Tibial artery (tissue), 4 donors: Measurements from ENCODE around the gene STK4.

Source experiments
- DNase-seq, 2 donors: peaks; one replicate each; pipeline ENCODE4 v3.0.0-alpha.2; 2019
- H3K27ac ChIP-seq, 2 donors: fragments of 200-600 bp; sonication (generic) in 1 of 2; 1 replicate in 1 of 2; 2 replicates in 1 of 2; pipeline ENCODE4 v1.5.1; 2018 to 2019; ENCODE audit warnings: mild to moderate bottlenecking in 1 of 2
- H3K27me3 ChIP-seq, 2 donors: fragments of 200-600 bp; sonication (generic) in 1 of 2; one replicate each; pipeline versions ENCODE4 v1.5.1 to v1.6.0; 2016 to 2019
- H3K36me3 ChIP-seq, 3 donors: fragments of 200-600 bp; sonication (generic) in 2 of 3; one replicate each; pipeline ENCODE4 v1.5.1; 2016 to 2019; ENCODE audit warnings: mild to moderate bottlenecking in 2 of 3
- H3K4me1 ChIP-seq, 4 donors: fragments of 200-600 bp; sonication (generic) in 2 of 4; 1 replicate in 3 of 4; 2 replicates in 1 of 4; pipeline ENCODE4 v1.5.1; 2016 to 2019
- H3K4me3 ChIP-seq, 2 donors: fragments of 200-600 bp; sonication (generic) in 1 of 2; 1 replicate in 1 of 2; 2 replicates in 1 of 2; pipeline ENCODE4 v1.5.1; 2018 to 2019; ENCODE audit warnings: mild to moderate bottlenecking in 2 of 2
- H3K9me3 ChIP-seq, 3 donors: fragments of 200-600 bp; sonication (generic) in 1 of 3; one replicate each; pipeline ENCODE4 v1.5.1; 2016 to 2019
- intact Hi-C: fragments of 100-400 bp; cut with DNase I; formaldehyde crosslinking; loops from one replicate; pipeline ENCODE4 v1.15.0; 2023; ENCODE audit warnings: low total_unique reads
- TF ChIP-seq, protein P1 (sequence below), 2 experiments: fragments of 200-600 bp in 1 of 2; fragments of 450-650 bp in 1 of 2; IDR thresholded peaks; one replicate each; pipeline ENCODE4 v1.5.1; 2017 to 2019; ENCODE audit warnings: antibody characterized with exemption in 2 of 2, mild to moderate bottlenecking in 1 of 2, moderate library complexity in 1 of 2

STK4 gene

DNA sequence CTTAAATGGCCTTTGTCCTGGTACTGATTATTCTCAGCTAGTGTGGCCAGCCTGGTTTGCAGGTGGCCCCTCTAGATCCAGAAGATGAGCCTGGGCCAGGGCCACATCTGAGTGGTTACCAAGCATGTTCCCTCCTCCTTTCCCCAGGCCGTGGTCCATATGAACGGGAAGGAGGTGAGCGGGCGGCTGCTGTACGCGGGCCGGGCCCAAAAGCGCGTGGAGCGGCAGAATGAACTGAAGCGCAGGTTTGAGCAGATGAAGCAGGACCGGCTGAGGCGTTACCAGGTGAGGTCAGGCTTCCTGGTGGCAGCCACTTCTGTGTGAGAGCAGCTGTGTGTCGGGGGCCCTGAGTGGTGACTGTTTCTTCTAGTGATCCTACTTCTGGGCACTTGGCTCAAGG, 44.9 kb upstream of the STK4 start:
- Histone ChIP-seq H3K36me3 (peaks cover 0 to 33% (median 9%) of the 10 kb centered on the region in 3 donors), H3K9me3 (no peaks in the 10 kb centered on the region), H3K4me3 (no peak overlapping the region), H3K27ac (no peak overlapping the region), H3K27me3 (no peaks in the 10 kb centered on the region), H3K4me1 (no peaks in the 10 kb centered on the region)
- intact Hi-C loops = no loop called here
- no peak for DNase-seq
- TF ChIP-seq, protein P1, sequence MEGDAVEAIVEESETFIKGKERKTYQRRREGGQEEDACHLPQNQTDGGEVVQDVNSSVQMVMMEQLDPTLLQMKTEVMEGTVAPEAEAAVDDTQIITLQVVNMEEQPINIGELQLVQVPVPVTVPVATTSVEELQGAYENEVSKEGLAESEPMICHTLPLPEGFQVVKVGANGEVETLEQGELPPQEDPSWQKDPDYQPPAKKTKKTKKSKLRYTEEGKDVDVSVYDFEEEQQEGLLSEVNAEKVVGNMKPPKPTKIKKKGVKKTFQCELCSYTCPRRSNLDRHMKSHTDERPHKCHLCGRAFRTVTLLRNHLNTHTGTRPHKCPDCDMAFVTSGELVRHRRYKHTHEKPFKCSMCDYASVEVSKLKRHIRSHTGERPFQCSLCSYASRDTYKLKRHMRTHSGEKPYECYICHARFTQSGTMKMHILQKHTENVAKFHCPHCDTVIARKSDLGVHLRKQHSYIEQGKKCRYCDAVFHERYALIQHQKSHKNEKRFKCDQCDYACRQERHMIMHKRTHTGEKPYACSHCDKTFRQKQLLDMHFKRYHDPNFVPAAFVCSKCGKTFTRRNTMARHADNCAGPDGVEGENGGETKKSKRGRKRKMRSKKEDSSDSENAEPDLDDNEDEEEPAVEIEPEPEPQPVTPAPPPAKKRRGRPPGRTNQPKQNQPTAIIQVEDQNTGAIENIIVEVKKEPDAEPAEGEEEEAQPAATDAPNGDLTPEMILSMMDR (IDR thresholded peaks at IDR 0.05) = no peak

DNA sequence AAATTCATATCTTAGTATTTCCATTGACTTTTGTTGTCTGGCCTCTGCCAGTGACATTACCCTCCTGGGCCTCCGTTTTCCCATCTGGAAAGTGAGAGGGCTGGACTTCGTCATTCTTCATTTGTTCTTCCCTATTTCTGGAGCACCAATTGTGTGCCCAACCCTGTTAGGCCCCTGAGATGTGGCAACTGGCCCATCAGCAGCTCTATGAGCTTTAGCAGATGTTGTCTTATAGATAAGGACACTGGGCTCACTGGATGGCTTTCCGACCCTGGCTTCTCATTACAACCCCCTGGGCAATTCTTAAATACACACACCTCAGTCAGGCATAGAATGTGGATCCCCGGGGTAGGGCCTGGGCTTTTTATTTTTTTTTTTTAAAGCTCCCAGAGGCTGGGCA, 41.8 kb upstream of the STK4 start:
- TF ChIP-seq, protein P1 (IDR thresholded peaks at IDR 0.05) = no peak
- intact Hi-C loops = no loop called here
- H3K4me3 ChIP-seq = no peak overlapping the region
- no peaks in the 10 kb centered on the region for H3K27me3 ChIP-seq
- H3K4me1 ChIP-seq = no peaks in the 10 kb centered on the region
- H3K36me3 ChIP-seq = peaks cover 0 to 20% (median 9%) of the 10 kb centered on the region in 3 donors
- H3K27ac ChIP-seq = no peak overlapping the region
- H3K9me3 ChIP-seq = no peaks in the 10 kb centered on the region
- DNase-seq = no peak

DNA sequence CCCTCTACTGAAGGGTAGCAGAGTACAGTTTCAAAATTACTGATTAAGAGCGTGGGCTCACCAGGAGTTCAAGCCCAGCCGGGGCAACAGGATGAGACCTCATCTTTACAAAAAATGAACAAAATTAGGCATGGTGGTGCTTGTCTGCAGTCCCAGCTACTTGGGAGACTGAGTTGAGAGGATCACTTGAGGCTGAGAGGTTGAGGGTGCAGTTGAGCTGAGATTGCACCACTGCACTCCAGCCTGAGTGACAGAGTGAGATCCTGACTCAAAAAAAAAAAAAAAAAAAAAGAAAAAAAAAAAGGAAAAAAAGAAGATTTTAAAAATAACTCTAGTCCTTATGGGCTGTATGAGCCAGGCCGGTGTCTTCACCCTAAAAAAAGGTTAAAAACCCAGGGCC, 37.7 kb upstream of the STK4 start:
- TF ChIP-seq, protein P1 (IDR thresholded peaks at IDR 0.05) = no peak
- no peak overlapping the region for H3K27ac ChIP-seq

DNA sequence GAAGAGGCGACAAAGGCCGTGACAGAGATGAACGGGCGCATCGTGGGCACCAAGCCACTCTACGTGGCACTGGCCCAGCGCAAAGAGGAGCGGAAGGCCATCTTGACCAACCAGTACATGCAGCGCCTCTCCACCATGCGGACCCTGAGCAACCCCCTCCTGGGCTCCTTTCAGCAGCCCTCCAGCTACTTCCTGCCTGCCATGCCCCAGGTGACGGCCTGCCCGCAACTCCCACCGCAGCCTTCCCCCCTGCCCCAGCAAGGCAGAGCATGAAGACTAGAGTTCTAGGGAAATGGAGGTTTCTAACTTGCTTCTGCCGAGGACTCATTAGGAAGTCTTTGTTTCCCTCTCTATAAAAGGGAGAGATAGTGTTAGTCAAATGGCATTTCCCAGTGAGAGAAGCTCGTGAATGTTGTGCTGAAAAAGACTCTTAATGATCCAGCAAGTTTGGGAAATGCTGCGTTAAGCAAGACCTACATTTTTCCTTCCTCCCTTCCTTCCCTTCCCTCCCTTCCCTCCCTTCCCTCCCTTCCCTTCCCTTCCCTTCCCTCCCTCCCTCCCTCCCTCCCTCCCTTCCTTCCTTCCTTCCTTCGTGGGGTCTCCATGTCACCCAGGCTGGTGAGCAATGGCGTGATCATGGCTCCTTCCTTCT, 35.7 kb upstream of the STK4 start:
- Histone ChIP-seq H3K4me3 (no peak overlapping the region), H3K4me1 (no peaks in the 10 kb centered on the region), H3K27ac (no peak overlapping the region), H3K9me3 (no peaks in the 10 kb centered on the region), H3K27me3 (no peaks in the 10 kb centered on the region), H3K36me3 (peaks cover 0 to 48% (median 8%) of the 10 kb centered on the region in 3 donors)
- DNase-seq = no peak
- intact Hi-C loops = no loop called here
- TF ChIP-seq, protein P1 (IDR thresholded peaks at IDR 0.05) = no peak

More for the DNA sequence above, 37.7 kb upstream of the STK4 start:
- no peaks in the 10 kb centered on the region for H3K27me3 ChIP-seq
- intact Hi-C loops = no loop called here
- DNase-seq = no peak
- peaks cover 0 to 42% (median 8%) of the 10 kb centered on the region in 3 donors for H3K36me3 ChIP-seq
- H3K4me1 ChIP-seq = no peaks in the 10 kb centered on the region
- no peaks in the 10 kb centered on the region for H3K9me3 ChIP-seq
- no peak overlapping the region for H3K4me3 ChIP-seq

DNA sequence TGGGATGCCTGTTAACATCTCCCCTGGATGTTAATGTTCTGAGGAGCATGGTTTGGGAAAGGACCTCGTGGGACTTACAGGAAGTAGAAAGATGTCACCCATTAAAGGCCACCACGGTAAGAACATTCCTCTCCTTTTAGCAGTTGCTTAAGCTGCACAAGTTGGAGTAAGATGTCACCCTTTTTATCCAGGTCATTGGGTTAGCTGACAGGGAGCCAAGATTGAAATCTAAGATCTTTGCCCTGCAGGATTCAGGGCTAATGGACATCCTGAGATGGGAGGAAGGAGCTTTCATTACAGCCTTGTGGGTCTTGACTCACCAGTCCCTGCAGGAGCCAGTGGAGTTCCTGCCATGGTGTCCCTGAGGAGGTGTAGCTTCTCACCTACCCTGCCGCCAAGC, 34.4 kb upstream of the STK4 start:
- Histone ChIP-seq H3K36me3 (peaks cover 0 to 61% (median 8%) of the 10 kb centered on the region in 3 donors), H3K9me3 (no peaks in the 10 kb centered on the region), H3K4me3 (no peak overlapping the region), H3K27me3 (no peaks in the 10 kb centered on the region), H3K4me1 (no peaks in the 10 kb centered on the region), H3K27ac (no peak overlapping the region)
- intact Hi-C loops = no loop called here
- no peak for DNase-seq
- TF ChIP-seq, protein P1 (IDR thresholded peaks at IDR 0.05) = no peak
